ENCODE results near the gene ZNF765. TPM values are rescaled to one million over a fixed set of nuclear protein-coding genes. Genes with fewer than 3 reads are reported as not detected.

The ZNF765 gene
- total RNA-seq, 2 donors from 2014 or later: 2.3 to 4.2 TPM

Other genes starting within 250 kb of the ZNF765 start
- 1 to 10 TPM; 4.1 to 5.1 TPM for gene ZNF347, start 236.1 kb upstream of the ZNF765 start, total RNA-seq
- 1 to 10 TPM; 1.1 to 2.2 TPM for gene ZNF665, start 201.8 kb upstream of the ZNF765 start, total RNA-seq
- gene ZNF677, start 140.3 kb upstream of the ZNF765 start, total RNA-seq: 10 to 100 TPM; 10.7 to 21.3 TPM
- gene VN1R2, start 136.9 kb upstream of the ZNF765 start, total RNA-seq: not detected
- gene VN1R4, start 127.4 kb upstream of the ZNF765 start, total RNA-seq: not detected
- gene ZNF845, start 61.4 kb upstream of the ZNF765 start, total RNA-seq: 1 to 10 TPM; 2.4 to 3.3 TPM
- gene ZNF525, start 29.4 kb upstream of the ZNF765 start, total RNA-seq: 1 to 10 TPM; 3.2 to 3.3 TPM
- 1 to 10 TPM; 3.8 to 6.0 TPM for gene ZNF761, start 36.8 kb downstream of the ZNF765 start, total RNA-seq
- gene ZNF813, start 72.6 kb downstream of the ZNF765 start, total RNA-seq: 1 to 10 TPM in 1 of 2 donors, under 1 TPM in 1; 0.63 to 1.3 TPM
- 10 to 100 TPM; 16.9 to 26.7 TPM for gene ZNF331, start 143.0 kb downstream of the ZNF765 start, total RNA-seq
- gene DPRX, start 236.8 kb downstream of the ZNF765 start, total RNA-seq: not detected